Smooth muscle cell of the brain vasculature (primary cell): ENCODE results near the gene ANKRD11.
"Not testable (repeated sequence)": the region's sequence is repeated elsewhere in the genome, so short reads cannot be mapped to it uniquely, and the experiment has no call there.

Experiments used
- DNase-seq: peaks from one replicate; pipeline ENCODE4 v3.0.0-alpha.2; 2012; ENCODE audit warnings: low read depth, low spot score

ANKRD11 gene

DNA sequence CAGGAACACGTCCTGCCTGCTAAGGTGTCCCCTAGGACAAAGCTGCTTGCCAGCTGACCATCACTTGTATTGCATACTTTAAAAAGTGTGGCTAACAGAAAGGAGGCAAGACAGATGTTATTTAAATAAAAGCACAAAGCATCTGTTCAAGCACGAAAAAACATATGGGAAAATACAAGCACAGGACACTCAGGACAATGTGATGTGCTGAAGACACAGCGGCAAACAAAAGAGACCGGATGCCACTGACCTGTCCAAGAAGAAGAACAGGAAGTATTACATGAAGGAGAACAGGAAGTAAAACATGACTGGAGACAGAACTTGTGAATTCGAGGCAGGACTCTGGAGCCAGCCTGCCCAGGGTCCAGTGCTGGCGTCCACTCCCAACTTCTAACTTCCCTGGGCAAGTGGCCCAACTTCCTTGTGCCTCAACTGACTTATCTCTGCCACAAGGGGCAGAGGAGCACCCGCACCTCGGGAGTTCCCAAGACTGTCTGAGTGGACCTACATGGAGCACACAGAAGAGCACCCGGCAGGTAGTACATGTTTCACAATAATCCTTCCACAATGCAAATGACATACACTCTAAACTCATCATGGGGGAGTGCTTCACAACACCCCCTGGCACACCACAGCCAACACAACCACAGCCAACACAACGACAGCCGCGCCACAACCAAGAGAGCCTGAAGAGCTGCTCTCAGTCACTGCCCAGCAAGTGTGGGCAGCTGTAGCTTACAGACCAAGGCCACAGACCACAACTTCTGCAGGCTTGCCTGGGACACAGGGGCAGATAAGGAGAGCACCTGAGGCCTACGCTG, 36.6 kb downstream of the ANKRD11 start:
- no peak for DNase-seq

DNA sequence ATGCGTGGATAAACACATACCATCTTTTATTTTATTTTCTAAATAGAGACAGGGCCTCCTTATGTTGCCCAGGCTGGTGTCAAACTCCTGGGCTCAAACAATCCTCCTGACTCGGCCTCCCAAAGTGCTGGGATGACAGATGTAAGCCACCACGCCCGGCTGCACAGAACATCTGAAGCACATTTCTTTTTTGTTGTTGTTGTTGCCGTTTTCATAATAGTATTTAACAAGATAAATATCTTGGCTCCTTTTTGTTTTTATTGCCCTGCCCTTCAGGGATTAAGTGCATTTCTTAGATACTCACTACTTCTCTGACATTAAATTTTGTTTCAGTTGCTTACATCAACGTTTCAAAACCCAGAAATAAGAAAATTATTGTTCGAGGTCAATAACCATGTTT, 37.4 kb downstream of the ANKRD11 start:
- no peak for DNase-seq

DNA sequence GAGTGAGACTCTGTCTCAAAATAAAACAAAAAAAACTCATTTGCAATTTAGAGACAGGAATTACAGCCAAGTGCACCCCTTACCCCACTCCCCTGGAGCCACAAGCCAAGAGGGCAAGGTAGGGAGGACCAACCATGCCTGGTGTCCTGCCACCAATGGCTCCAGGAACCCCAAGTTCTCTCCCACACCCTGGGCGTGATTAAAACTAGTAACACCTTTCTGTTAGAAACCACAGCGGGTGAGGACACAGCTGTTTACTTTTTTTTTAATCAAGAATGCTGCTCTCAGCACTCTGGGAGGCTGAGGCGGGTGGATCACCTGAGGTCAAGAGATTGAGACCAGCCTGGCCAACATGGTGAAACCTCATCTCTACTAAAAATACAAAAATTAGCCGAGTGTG, 38.1 kb downstream of the ANKRD11 start:
- DNase-seq, result no peak

DNA sequence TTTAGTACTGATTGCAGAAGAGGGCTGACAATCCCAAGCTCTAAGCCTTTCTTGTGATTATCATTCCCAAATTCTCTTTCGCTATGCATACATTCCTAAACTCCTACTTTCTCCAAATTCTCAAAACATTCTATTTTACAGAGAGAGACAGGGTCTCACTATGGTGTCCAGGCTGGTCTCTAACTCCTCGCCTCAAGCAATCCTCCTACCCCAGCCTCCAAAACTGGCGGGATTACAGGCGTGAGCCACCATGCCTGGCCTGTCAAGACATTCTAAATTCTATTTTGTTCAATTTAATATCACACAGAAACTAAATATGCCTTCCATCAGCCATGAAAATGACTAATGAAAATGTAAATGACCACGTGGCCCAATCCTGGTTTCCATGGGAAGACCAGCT, 39.8 kb downstream of the ANKRD11 start:
- no peak for DNase-seq

DNA sequence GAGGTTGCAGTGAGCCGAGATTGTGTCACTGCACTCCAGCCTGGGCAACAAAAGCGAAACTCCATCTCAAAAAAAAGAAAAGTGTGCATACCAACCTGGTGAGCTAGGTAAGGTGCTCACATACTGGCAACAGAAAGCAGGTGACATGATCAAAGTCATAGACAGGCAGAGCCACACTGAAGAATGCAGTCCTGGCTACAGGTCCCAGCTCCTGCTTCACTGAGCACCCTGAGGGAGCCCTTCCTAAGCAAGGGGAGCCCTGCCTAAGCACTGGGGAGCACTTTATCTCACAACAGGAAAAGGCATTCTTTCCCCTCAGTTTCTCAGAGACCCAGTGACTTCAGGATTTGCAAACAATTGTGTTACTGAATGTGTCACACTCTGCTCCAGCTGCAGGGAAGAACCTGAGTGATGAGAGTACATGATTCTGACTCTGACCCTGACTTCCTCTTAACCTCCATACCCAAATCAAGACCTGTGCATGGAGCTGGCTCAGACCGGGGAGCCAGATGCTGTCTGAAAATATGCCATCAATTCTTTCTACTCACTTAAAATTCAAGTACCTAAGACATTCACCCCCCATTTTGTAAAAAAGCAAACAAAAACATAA, 40.5 kb downstream of the ANKRD11 start:
- DNase-seq, result no peak

DNA sequence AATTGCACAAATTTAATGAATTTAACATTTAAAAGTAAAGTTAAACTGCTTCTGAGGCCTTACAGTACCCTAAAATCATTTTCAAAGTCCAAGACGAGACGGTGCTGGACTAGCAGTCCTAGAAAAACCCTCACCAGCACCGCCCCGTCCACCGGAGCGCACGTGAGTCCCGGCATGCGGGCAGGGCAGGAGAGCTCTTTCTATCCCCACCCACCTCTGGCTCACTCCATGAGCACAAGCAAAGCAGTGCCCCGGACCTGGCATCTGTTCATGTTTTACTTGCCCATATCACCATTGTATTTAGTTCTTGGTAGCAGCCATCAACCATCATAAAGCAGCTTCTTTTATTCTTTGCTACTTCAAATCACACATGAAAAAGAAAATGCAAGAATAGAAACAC, 41.7 kb downstream of the ANKRD11 start:
- DNase-seq, result no peak

DNA sequence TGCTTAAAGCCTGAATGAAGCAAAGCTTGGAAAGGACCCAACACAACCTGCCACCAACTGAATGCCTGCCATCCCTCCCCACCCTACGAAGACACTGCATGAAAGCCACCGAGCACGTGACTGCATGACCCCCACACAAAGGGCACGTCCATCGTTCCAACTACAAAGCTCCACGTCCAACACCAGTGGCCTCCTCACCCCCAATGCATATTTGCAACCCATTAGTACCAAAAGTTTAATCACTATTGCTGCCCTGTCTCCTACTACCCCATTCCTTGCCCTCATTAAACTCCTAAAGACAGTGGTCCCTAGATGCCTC, 43.4 kb downstream of the ANKRD11 start:
- no peak for DNase-seq

DNA sequence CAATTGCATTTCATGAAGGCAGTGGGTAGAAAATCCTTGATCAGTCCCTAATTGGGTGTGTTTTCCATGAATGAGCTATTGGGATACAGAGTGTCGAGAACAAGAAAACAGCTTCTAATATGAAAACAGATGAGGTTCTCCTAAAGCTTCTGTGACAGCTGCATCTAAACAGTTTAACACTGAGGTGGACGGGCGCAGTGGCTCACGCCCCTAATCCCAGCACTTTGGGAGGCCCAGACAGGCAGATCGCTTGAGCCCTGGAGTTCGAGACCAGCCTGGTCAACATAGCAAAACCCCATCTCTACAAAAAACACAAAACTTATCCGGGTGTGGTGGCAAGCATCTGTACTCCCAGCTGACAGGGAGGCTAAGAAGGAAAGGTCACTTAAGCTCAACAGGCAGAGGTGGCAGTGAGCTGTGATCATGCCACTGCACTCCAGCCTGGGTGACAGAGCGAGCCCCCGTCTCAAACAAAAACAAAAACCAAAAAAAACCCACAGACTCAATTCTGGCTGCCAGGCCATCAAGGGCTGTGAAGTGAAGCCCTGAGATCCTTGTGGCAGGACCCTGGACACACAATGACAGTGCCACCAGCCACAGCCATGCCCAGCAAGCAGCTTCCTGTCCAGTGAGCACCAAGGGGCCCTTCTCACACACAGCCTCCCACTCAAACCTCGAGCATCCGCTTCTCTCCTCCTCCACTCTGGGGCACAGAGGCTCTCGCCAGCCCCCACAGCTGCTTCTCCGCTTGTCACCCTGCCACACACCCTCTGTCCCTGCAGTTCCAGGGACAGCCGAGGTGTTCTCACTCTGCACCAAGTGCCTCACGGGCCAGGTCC, 44.0 kb downstream of the ANKRD11 start:
- DNase-seq, result no peak

DNA sequence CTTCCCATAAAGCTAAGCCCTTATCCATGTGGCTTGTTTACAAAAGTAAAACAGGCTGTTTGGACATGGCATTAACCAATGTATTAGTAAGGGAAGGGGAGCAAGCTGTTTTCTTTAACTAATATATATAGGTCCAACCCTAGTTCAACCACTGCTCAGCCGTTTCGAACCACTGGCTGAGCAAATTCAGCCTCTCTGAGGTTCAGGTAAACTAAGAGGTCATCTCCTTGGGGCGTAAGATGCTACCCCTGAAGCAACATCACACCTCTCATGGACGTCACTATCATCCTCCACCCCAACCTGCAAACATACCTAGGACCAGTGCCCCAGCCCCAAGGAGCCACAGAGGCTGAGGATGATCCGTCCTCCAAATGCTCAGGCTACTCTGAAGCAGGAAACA, 45.2 kb downstream of the ANKRD11 start:
- no peak for DNase-seq

DNA sequence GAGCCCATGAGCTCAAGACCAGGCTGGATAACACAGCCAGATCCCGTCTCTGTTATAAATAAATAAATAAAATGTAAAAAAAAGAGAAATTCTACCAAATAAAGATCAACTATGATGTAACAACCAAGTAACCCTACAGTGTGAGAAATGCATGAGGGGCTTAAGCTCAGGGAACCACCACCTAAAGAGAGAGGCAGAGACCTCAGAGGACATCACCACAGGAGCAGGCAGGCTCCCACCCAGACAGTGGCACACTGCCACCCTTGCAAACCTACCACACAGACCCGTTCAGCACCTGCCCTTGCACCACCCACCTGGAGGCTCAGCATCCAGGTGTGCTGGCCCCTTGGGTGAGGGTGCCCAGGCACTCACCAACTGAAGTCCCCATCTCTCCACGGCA, 45.6 kb downstream of the ANKRD11 start:
- DNase-seq, result no peak

DNA sequence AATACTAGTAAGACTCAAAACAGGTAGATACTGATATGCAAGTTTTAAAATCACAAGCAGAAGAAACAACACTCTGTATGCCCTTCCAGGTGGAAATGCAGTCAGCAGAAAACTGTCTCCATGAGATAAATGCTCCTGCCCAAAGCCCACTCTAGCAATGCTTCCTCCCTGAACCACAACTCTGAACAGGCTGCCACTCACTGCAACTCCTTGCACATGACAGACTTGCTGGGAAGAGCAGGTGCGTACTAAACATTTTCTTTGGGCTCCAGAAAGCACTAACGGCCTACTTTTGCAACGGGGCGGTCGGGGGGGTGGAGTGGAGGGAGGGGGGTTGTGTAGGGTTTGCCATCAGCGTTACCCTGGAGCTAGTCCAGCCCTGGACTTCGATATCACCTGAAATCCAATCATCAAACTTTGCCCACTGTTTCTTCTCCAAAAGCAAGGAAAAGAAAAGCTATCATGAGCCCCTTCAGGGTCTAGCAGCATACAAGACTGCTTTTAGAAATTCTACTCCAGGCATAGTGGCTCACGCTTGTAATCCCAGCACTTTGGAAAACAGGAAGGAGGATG, 46.1 kb downstream of the ANKRD11 start:
- DNase-seq, result no peak

DNA sequence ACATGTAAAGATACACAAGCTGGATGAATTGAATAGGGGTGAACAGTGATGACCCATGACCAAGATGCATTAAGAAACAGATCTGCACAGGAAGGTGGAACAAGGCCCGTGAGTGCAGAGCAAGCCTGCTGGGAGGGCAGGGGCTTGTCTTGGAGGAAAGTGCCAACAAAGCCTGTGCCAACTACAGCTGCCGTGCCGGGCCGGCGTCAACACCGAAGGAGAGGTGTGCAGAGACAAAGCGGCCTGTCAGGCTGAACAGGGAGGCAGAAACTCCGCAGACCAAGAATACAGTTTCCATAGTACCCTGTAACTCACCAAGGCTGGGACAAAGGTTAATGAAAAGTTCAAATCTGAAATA, 46.7 kb downstream of the ANKRD11 start:
- DNase-seq, result no peak

DNA sequence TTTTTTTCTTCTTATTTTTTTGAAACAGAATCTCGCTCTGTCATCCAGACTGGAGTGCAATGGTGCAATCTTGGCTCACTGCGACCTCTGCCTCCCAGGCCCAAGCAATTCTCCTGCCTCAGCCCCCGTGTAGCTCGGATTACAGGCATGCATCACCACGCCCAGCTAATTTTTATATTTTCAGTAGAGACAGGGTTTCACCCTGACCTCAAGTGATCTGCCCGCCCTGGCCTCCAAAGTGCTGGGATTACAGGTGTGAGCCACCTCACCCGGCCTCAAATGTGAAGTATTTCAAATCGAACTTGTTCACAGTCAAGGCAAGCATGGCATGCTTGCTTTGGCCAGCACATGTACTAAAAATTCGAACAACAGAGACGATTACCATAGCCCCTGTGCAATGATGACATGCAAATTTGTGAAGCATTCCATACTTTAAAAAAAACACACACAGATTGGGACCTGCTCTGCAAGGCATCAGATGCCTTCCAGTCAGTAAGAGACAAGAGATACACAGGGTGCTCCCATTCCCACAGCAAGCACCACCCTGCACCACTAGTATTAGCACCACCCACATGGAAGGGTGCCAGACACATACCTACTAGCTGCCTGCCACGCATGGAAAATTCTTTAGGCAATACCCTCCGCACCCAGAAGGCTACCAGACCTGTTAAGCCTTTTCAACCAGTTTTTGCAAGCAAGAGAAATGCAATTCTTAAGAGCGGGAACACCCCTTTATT, 47.2 kb downstream of the ANKRD11 start:
- no peak for DNase-seq

DNA sequence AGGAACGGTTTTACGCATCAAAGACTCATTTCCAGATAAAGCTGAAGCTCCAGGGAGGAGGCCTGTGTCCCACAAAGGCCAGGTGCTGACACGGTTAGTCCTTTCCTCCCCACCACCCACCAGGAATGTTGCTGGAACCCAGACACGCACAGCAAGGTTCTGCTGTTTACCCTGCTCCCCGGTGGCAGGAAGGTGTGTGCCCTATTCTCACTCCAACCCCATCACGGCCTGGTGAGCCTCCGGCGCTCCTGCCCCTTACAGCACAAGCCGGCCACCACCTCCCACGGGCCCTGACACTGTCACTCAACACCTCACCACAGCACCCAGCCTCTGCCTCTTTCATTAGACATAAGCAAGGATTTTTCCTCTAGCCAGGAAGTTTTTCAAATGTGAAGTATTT, 47.8 kb downstream of the ANKRD11 start:
- no peak for DNase-seq

DNA sequence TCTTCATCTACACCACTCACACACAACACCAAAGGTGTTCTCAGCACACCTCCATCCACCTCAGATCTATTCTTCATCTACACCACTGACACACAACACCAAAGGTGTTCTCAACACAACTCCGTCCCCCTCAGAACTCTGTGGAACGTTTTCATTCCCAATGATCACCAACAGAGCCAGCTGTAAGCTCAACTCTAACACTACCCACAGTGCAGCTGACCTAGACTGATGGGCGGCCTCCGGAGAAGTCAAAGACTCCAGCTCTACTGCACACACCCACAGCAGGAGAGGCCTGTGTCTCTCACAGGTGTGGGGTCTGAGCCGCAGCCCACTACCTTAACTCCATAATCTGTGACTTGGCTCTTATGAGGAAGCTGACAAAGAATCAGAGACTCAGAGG, 50.7 kb downstream of the ANKRD11 start:
- no peak for DNase-seq

DNA sequence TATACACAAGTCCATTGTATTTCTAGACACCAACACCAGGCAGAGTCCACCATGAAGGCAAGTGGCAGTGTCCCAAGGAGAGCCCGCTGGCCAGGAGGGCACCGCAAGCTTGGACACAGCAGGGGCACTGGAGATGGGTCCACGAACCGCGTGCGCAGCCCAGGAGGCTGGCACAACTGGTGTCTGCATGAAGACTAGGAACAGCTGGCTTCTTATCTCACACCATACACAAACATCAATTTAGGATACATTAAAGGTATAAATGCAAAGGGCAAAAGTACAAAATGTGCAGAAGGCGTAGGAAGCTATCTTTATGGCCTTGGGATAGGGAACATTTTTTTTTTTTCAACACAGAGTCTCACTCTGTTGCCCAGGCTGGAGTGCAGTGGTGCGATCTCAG, 52.4 kb downstream of the ANKRD11 start:
- DNase-seq, result no peak

DNA sequence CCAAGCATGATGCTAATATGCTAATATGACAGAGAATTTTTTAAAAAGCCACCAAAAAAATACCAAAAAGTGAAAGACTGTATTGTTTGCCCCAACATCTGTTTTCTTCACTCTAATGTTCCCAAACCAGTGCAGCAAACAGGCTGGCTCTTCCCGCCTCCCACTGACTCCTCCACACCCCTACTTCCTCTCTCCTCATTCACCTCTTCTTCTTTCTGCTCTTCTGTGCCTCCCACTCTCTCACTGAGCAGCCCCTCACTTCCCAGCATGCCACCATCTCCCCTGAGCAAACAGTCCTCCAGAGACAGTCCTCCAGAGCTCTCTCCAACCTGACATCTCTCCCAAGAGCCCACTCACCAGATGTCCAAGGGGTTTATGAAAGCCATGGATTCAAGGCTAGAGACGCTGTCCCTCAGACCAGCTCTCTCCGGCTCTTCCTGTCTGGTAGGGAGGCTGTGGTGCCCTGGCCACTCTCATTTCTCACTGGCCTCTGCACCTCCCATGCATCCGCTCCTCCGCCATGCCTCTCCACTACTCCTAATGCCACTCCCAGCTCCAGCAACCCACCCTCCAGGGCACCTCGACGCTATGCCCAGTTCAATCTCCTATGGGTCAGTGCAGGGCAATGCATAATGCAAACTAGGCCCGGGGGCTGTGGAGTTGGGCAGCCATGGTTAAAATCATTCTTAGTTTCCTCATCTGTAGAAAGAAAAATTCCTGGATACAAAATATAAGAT, 52.9 kb downstream of the ANKRD11 start:
- no peak for DNase-seq

DNA sequence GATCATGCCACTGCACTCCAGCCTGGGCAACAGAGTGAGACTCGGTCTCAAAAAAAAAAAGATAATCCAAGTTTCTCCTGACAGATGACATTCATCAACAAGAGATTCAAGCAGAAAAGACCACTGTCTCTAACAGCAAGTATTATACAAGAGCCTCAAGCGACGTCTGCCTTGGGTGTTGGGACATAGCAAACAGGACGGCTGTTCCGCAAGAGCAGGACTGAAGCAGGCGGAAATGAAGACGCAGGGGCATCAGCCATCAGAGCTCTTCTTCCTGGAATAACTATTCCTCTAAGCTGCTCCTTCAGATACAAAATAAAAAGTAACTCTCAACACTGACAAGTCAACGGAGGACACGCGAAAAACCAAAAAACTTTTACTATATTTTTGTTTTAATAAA, 54.0 kb downstream of the ANKRD11 start:
- DNase-seq, result no peak

DNA sequence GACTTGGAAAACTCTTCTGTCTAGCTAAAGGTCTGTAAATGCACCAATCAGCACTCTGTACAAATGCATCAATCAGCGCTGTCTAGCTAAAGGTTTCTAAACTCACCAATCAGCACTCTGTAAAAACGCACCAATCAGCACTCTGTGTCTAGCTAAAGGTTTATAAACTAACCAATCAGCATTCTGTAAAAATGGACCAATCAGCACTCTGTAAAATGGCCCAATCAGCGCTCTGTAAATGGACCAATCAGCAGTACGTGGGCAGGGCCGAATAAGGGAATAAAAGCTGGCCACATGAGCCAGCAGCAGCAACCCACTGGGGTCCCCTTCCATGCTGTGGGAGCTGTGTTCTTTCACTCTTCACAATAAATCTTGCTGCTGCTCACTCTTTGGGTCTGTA, 55.3 kb downstream of the ANKRD11 start:
- not testable (repeated sequence) for DNase-seq

DNA sequence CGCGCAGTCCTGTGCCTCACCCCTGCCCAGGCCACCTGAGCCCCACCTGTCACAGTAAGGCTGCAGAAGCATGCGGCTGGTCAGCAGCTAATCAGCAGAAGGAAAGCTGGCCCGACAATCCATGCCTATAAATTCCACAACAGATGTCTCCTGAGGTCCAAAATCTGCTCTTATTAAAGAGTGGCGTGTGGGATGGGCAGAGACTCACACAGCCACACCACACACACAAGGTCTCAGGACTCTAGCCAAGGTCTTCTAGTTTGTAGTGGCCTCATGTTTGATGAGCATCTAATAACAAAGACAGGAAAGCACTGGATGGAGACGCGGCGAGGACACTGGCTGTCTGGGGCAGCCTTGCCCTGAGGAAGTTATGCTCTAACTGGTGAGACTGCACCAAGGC, 55.9 kb downstream of the ANKRD11 start:
- no peak for DNase-seq

DNA sequence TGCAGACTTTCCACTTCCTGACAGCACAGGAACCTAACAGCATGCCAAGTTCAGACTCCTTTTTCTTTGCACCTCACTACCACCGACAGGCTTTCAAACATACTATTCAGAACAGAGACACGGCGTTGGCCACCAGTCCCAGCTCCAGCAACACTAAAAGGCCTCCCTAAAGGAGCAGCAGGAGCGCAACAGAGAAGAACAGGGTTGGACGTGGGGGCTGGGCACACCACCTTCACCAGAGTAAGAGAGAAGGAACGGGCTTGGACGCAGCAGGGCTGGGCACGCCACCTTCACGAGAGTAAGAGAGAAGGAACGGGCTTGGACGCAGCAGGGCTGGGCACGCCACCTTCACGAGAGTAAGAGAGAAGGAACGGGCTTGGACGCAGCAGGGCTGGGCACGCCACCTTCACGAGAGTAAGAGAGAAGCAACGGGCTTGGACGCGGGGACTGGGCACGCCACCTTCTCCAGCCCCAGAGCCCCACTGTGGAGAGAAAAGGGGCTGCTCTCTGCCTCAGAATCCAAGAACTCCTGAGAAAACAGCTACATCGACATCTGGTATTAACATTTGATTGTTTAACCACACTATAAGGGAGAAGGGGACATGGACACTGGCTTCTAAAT, 56.9 kb downstream of the ANKRD11 start:
- not testable (repeated sequence) for DNase-seq
